SK-N-SH (cell line): ENCODE measurements around the gene PRM3. TPM values are rescaled to one million over a fixed set of nuclear protein-coding genes. Genes with fewer than 3 reads are reported as not detected.
A peak's percentile ranks its signal among the peaks of the same experiment; 100 is the strongest.

Source experiments
- CTCF ChIA-PET: fragments of 300-600, 350-600 bp; formaldehyde crosslinking; extraction: SDS; loops from one replicate; lab custom pipeline; 2021; lab: Yijun Ruan, JAX
- POLR2A ChIA-PET: fragments of 350-600 bp; sonication (Branson Sonifier 250); formaldehyde crosslinking; extraction: SDS; loops from one replicate; lab custom pipeline; 2020; ENCODE audit warnings: antibody characterized with exemption, inconsistent platforms; lab: Yijun Ruan, JAX
- DNase-seq: peaks from one replicate; pipeline ENCODE4 v3.0.0; 2012
- H2AFZ ChIP-seq: fragments of 200-600 bp; sonication (generic); 2 replicates; pipeline ENCODE4 v1.8.1; 2016; ENCODE audit warnings: antibody characterized with exemption, mild to moderate bottlenecking, low read depth
- H3F3A ChIP-seq: fragments of 200-600 bp; sonication (generic); replicated peaks from 2 replicates; pipeline ENCODE3; 2016; ENCODE audit warnings: antibody characterized with exemption, mild to moderate bottlenecking; ENCODE audit not compliant: insufficient read depth
- H3K27ac ChIP-seq, 2 experiments: fragments of 200-500 bp in 1 of 2; fragments of 200-600 bp in 1 of 2; sonication (Bioruptor generic) in 1 of 2; sonication (generic), shearing (Covaris generic) in 1 of 2; 2 replicates each; pipeline versions ENCODE4 v1.5.1 to v1.6.1; 2014 to 2016; ENCODE audit warnings: low read depth in 2 of 2, inconsistent platforms in 1 of 2, low read length in 1 of 2, mild to moderate bottlenecking in 1 of 2, mixed read lengths in 1 of 2
- H3K27me3 ChIP-seq: fragments of 200-600 bp; sonication (generic), shearing (Covaris generic); 2 replicates; pipeline ENCODE4 v1.6.1; 2016; ENCODE audit warnings: mixed run types; ENCODE audit not compliant: insufficient read depth
- H3K36me3 ChIP-seq, 2 experiments: fragments of 200-500 bp in 1 of 2; fragments of 200-600 bp in 1 of 2; sonication (Bioruptor generic) in 1 of 2; sonication (generic) in 1 of 2; replicated peaks in 1 of 2; 2 replicates each; pipeline versions ENCODE3 to v1.5.1; 2014 to 2016; ENCODE audit warnings: low read length in 1 of 2, mild to moderate bottlenecking in 1 of 2; ENCODE audit not compliant: insufficient read depth in 2 of 2, control insufficient read depth in 1 of 2
- H3K4me1 ChIP-seq, 2 experiments: fragments of 200-500 bp in 1 of 2; fragments of 200-600 bp in 1 of 2; sonication (Bioruptor generic) in 1 of 2; sonication (generic), shearing (Covaris generic) in 1 of 2; 2 replicates each; pipeline versions ENCODE4 v1.5.1 to v1.6.1; 2014 to 2016; ENCODE audit warnings: low read depth in 1 of 2, low read length in 1 of 2, mixed run types in 1 of 2; ENCODE audit not compliant: insufficient read depth in 2 of 2, control insufficient read depth in 1 of 2
- H3K4me2 ChIP-seq: fragments of 200-600 bp; sonication (generic), shearing (Covaris generic); 2 replicates; pipeline ENCODE4 v1.6.1; 2017; ENCODE audit warnings: mixed run types
- H3K4me3 ChIP-seq, 2 experiments: fragments of 200-500 bp in 1 of 2; fragments of 200-600 bp in 1 of 2; sonication (Bioruptor generic) in 1 of 2; sonication (generic), shearing (Covaris generic) in 1 of 2; 2 replicates each; pipeline versions ENCODE4 v1.5.1 to v1.8.1; 2014 to 2016; ENCODE audit warnings: low read depth in 2 of 2, inconsistent platforms in 1 of 2, low read length in 1 of 2, mild to moderate bottlenecking in 1 of 2, mixed read lengths in 1 of 2, moderate library complexity in 1 of 2
- H3K79me2 ChIP-seq: fragments of 200-600 bp; sonication (generic); 2 replicates; pipeline ENCODE4 v1.8.1; 2017; ENCODE audit warnings: mild to moderate bottlenecking; ENCODE audit not compliant: insufficient read depth
- H3K9ac ChIP-seq: fragments of 200-600 bp; sonication (generic); 2 replicates; pipeline ENCODE4 v1.6.1; 2017; ENCODE audit warnings: mixed run types
- H3K9me2 ChIP-seq: fragments of 200-600 bp; sonication (generic); 2 replicates; pipeline ENCODE4 v1.6.1; 2017; ENCODE audit warnings: mixed run types
- H3K9me3 ChIP-seq: fragments of 200-600 bp; sonication (generic); 2 replicates; pipeline ENCODE4 v1.6.1; 2017; ENCODE audit warnings: mixed run types, mild to moderate bottlenecking, moderate library complexity
- H4K20me1 ChIP-seq: fragments of 200-600 bp; sonication (generic); 2 replicates; pipeline ENCODE4 v1.6.1; 2017; ENCODE audit warnings: mild to moderate bottlenecking, mixed run types; ENCODE audit not compliant: insufficient read depth
- ELF1 ChIP-seq: IDR thresholded peaks from 2 replicates; pipeline ENCODE4 v1.4.0; 2012
- REST ChIP-seq: IDR thresholded peaks from 2 replicates; pipeline ENCODE4 v1.6.1; 2012; ENCODE audit warnings: mild to moderate bottlenecking, low read depth, low read length, moderate library complexity
- RXRA ChIP-seq: IDR thresholded peaks from 2 replicates; pipeline ENCODE4 v1.4.0; 2012; ENCODE audit warnings: low read depth, mild to moderate bottlenecking, borderline replicate concordance
- SMC3 ChIP-seq: IDR thresholded peaks from 2 replicates; pipeline ENCODE4 v1.6.1; 2012; ENCODE audit warnings: low read depth, low read length, improper control_type of control experiment
- TCF12 ChIP-seq: IDR thresholded peaks from 2 replicates; pipeline ENCODE4 v1.4.0; 2012
- WGBS: methylation state at CpG from one replicate; pipeline ENCODE4 v1.1.6; 2017; ENCODE audit warnings: low lambda C conversion rate; 5-methylcytosine and 5-hydroxymethylcytosine counted together
- polyA plus RNA-seq, 3 experiments: library from polyadenylated mRNA; depleted of rRNA; stranded (reverse); fragments of >200 nt; gene quantifications; 2 replicates each; pipeline ENCODE4 v1.2.3, GENCODE V29; 2012

PRM3 gene
- polyA plus RNA-seq, 1 of the 3 experiments (the other 2 are of a cell fraction): not detected

- Histone ChIP-seq H2AFZ (no peak overlapping the region), H3K4me1 (no peaks in the 10 kb centered on the region; a peak in 1 of 4 replicates), H3K36me3 (no peaks in the 10 kb centered on the region), H3K27ac (no peak overlapping the region), H3K4me2 (no peak overlapping the region), H3F3A (no peaks in the 10 kb centered on the region), H3K4me3 (no peak overlapping the region), H4K20me1 (no peaks in the 10 kb centered on the region), H3K9ac (no peak overlapping the region), H3K9me2 (no peaks in the 10 kb centered on the region), H3K27me3 (no peaks in the 10 kb centered on the region; the same call in 1 of the 2 replicates), H3K79me2 (no peaks in the 10 kb centered on the region), H3K9me3 (no peaks in the 10 kb centered on the region)
- CTCF ChIA-PET: interaction anchor here (1.1 to 1.9 kb wide), 3 partner anchors 10 to 65 kb away, joined by 3 to 7 read pairs (median 4); partner anchors contain the start of gene PRM3
- DNase-seq: no peak
- WGBS: 78% methylated on average over 4 of the region's 4 CpGs
- POLR2A ChIA-PET: no interaction called here
- TF ChIP-seq TCF12 (no peak), REST (peak; percentile 79), ELF1 (no peak), SMC3 (no peak)
Measured at GRCh38 chr16:11283820-11284248, 10.4 kb upstream of the PRM3 start.

DNA sequence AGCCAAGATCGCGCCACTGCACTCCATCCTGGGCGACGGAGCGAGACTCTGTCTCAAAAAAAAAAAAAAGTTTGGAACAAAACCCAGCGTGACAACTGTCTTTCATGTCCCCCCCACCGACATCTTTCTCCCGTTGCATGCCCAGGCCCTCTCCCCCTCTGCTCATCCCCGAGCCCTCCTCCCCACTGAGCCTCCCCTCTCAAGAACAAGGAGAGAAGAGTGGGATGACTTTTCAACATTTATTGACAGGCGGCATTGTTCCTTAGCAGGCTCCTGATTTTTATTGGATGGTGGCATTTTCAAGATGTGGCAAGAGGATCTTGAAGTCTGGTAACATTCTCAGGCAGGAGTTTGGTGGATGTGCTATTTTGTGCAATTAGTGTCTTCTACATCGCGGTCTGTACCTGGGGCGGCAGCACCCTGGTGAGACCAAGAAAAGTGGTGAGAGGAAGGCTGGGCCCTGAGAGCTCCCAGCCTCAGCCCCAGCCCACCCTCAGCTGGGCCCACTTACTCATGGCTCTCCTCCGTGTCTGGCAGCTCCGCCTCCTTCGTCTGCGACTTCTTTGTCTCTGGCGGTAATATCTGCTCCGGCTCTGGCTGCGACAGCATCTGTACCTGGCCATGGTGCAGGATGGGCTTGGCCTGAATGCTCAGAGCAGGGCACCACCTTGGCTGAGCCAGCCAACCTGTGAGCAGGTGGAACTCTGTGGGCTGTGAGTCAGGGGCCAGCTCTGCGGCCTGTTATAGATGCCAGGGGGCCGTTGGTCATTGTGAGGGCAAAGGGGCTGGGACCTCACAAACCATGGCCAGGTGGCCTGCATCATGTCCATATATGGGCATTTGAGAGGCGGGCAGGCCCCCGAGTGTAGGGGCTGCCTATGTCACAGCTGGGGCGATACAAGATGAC is 7.4 kb upstream of the PRM3 start, which contains the start of gene PRM1:
Gene PRM1, minus strand, starts transcription at position 715 of the 907 bp plus-strand sequence. Its CDS starts 92 bp downstream, at position 623.
- CTCF ChIA-PET: no interaction called here
- no peaks in the 10 kb centered on the region; a peak in 1 of 4 replicates for H3K4me1 ChIP-seq
- no peak within 1 kb of the TSS for H3K4me3 ChIP-seq
- WGBS: 88% methylated on average over 21 of the region's 25 CpGs
- no peak within 1 kb of the TSS for H3K9ac ChIP-seq
- no peak within 1 kb of the TSS for H2AFZ ChIP-seq
- no peak for DNase-seq
- TF ChIP-seq RXRA: no peak
- H3K36me3 ChIP-seq: no peaks in the 10 kb centered on the region
- no peaks in the 10 kb centered on the region for H3K9me2 ChIP-seq
- no peaks in the 10 kb centered on the region; the same call in none of the 2 replicates for H3K27me3 ChIP-seq
- no peaks in the 10 kb centered on the region for H3K79me2 ChIP-seq
- no peaks in the 10 kb centered on the region for H3K9me3 ChIP-seq
- no peak within 1 kb of the TSS for H3K4me2 ChIP-seq
- H3F3A ChIP-seq: no peaks in the 10 kb centered on the region
- POLR2A ChIA-PET: no interaction called here
- no peaks in the 10 kb centered on the region for H4K20me1 ChIP-seq
- H3K27ac ChIP-seq: no peak within 1 kb of the TSS
